ENCODE measurements around the gene DRC7. TPM values are rescaled to one million over a fixed set of nuclear protein-coding genes. Genes with fewer than 3 reads are reported as not detected.

Gene DRC7
- total RNA-seq, 2 donors from 2014 or later, result not detected

DNA sequence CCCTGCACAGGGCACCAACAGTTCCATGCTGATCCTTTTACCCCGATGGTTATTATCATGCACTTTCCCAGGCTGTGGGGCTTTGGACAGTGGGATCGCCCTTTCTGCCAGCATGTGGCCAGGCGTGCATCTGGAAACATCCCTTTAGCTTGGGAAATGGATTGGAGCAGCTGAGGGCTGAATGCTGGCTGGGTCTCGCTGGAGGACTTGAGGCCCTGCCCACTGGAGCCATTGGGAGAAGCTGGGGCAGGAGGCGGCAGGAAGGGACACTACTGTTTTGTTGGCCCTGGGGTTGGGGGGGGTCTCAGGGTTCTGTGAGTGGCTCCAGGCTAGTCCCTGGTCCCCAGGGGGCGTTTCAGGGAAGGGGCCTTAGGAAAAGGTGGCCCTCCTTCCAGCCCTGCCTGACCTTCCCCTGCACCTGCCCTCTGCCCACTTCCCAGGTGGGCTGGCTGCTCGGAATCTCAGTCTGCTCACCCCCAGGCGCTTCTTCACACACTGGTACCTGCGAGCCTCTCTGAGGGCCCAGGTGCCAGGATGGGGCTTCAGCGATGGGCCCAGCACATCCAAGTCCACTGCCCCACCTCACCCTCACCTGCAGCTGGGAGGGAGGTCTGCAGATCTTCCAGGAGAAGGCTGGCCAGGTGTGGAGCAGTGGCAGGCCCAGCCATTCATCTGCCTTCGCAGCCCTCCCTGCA, 28.1 kb upstream of the DRC7 start:
- TF ChIP-seq CTCF (IDR thresholded peaks at IDR 0.05), result no peak
- no peaks in the 10 kb centered on the region for H3K4me1 ChIP-seq
- H3K27me3 ChIP-seq, result no peaks in the 10 kb centered on the region
- intact Hi-C loops (cut with DNase I), result no loop called here
- H3K27ac ChIP-seq, result no peak overlapping the region
- no peak overlapping the region for H3K9ac ChIP-seq (ENCODE audit: low read depth in 2 of 2, low read length in 2 of 2)
- no peaks in the 10 kb centered on the region for H3K9me3 ChIP-seq
- H3K36me3 ChIP-seq, result no peaks in the 10 kb centered on the region
- H3K4me3 ChIP-seq, result no peak overlapping the region
- DNase-seq, result no peak

GRCh38 chr16:57667048-57667525, 27.5 kb upstream of the DRC7 start:
- no peak overlapping the region for H3K27ac ChIP-seq

DNA sequence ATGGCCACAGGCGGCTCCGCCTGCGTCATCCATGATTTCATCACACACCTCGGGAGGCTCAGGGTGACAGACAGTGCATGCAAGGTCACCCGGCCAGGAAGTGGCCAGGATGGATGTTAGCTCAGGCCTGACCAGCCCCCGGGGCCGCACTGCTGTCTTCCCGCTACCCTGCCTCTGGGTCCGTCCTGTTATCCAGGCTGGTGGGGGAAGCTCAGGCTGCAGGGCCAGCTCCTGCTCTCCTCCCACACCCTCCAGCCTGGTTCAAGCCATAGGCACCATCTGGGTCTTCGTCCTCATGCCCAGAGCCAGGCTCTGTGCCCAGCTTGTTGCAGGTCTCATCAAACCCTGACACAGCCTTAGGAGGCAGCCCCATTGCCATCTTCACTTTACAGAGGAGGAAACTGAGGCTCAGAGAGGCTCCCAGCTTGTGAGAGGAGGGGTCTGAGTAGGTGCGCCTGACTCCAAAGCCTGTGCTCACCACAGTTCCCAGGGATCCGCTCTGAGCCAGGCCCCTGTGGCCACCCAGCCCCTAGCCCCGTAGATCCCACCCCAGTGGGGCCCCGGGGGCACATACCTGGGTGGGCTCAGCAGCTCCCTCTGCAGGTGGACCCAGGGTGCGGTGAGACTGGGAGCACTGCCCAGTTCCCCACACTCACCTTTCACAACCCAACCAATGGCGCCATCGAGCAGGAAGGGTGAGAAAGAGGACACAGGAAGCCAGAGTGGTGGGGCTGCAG, 26.9 kb upstream of the DRC7 start:
- H3K27me3 ChIP-seq, result no peaks in the 10 kb centered on the region
- no peak overlapping the region for H3K4me3 ChIP-seq
- H3K9ac ChIP-seq (ENCODE audit: low read depth in 2 of 2, low read length in 2 of 2), result no peak overlapping the region
- H3K4me1 ChIP-seq, result no peaks in the 10 kb centered on the region
- H3K36me3 ChIP-seq, result no peaks in the 10 kb centered on the region
- no peaks in the 10 kb centered on the region for H3K9me3 ChIP-seq
- no peak overlapping the region for H3K27ac ChIP-seq
- no peak for DNase-seq
- intact Hi-C loops (cut with DNase I), result no loop called here
- no peak for TF ChIP-seq CTCF (IDR thresholded peaks at IDR 0.05)

More at GRCh38 chr16:57667048-57667525, 27.5 kb upstream of the DRC7 start:
- Histone ChIP-seq H3K4me3 (no peak overlapping the region), H3K9ac (ENCODE audit: low read depth in 2 of 2, low read length in 2 of 2) (no peak overlapping the region), H3K27me3 (no peaks in the 10 kb centered on the region), H3K4me1 (no peaks in the 10 kb centered on the region), H3K9me3 (no peaks in the 10 kb centered on the region), H3K36me3 (no peaks in the 10 kb centered on the region)
- intact Hi-C loops (cut with DNase I), result no loop called here
- no peak for TF ChIP-seq CTCF (IDR thresholded peaks at IDR 0.05)
- no peak for DNase-seq

DNA sequence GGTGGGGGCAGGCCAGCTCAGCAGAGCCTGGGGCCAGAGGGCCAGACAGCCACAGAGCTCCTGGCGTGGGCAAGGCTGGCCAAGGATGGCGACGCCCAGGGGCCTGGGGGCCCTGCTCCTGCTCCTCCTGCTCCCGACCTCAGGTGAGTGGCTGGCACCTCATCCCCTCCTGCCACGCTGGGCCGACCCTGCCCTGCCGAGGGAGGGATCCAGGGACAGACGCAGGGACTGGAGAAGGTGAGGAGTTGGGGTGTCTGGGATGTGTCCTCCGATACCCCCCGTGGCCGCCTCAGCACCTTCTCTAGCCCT, 26.4 kb upstream of the DRC7 start, which contains the start of gene ADGRG3:
TSS of gene ADGRG3 (plus strand) at position 44 of the 309 bp plus-strand sequence. CDS start at position 86, 42 bp downstream.
- TF ChIP-seq CTCF (IDR thresholded peaks at IDR 0.05), result no peak
- Histone ChIP-seq H3K27ac (no peak within 1 kb of the TSS), H3K4me1 (no peaks in the 10 kb centered on the region), H3K4me3 (no peak within 1 kb of the TSS), H3K36me3 (no peaks in the 10 kb centered on the region), H3K27me3 (no peaks in the 10 kb centered on the region), H3K9me3 (no peaks in the 10 kb centered on the region), H3K9ac (ENCODE audit: low read depth in 2 of 2, low read length in 2 of 2) (peak within 1 kb of the TSS in 1 of 2 donors; percentile 35)
- intact Hi-C loops (cut with DNase I), result no loop called here
- no peak for DNase-seq

- Histone ChIP-seq H3K4me3 (no peak overlapping the region), H3K9ac (ENCODE audit: low read depth in 2 of 2, low read length in 2 of 2) (peak overlapping the region in 1 of 2 donors; percentile 35), H3K27ac (no peak overlapping the region)
Observed at GRCh38 chr16:57668630-57669475, 25.8 kb upstream of the DRC7 start.

More at GRCh38 chr16:57668630-57669475, 25.8 kb upstream of the DRC7 start:
- Histone ChIP-seq H3K9me3 (no peaks in the 10 kb centered on the region), H3K4me1 (no peaks in the 10 kb centered on the region), H3K36me3 (no peaks in the 10 kb centered on the region), H3K27me3 (no peaks in the 10 kb centered on the region)
- TF ChIP-seq CTCF (IDR thresholded peaks at IDR 0.05), result no peak
- no peak for DNase-seq
- intact Hi-C loops (cut with DNase I), result no loop called here
